ENCODE measurements around the gene EDAR. TPM values are rescaled to one million over a fixed set of nuclear protein-coding genes. Genes with fewer than 3 reads are reported as not detected.

EDAR gene
- total and polyA plus RNA-seq, 8 donors = 0.47 to 8.1 (median 5.9) TPM; not detected in 1

GRCh38 chr2:108923019-108923700, 65.9 kb downstream of the EDAR start:
- Histone ChIP-seq H3K27me3 (no peaks in the 10 kb centered on the region), H3K36me3 (no peaks in the 10 kb centered on the region), H3K9me3 (no peaks in the 10 kb centered on the region), H3K4me1 (no peaks in the 10 kb centered on the region), H3K4me3 (no peak overlapping the region), H3K27ac (no peak overlapping the region)
- ATAC-seq (peak; percentile 82), DNase-seq (peak in 1 of 4 donors; percentile 34)
- intact Hi-C loops (cut with DNase I) = no loop called here
- TF ChIP-seq CTCF (IDR thresholded peaks at IDR 0.05) = no peak

GRCh38 chr2:108922141-108922915, 66.7 kb downstream of the EDAR start:
- no peaks in the 10 kb centered on the region for H3K27me3 ChIP-seq
- no peak overlapping the region for H3K27ac ChIP-seq
- intact Hi-C loops (cut with DNase I) = no loop called here
- no peak for TF ChIP-seq CTCF (IDR thresholded peaks at IDR 0.05)
- no peaks in the 10 kb centered on the region for H3K36me3 ChIP-seq
- DNase-seq (no peak), ATAC-seq (no peak)
- no peaks in the 10 kb centered on the region for H3K9me3 ChIP-seq
- no peaks in the 10 kb centered on the region for H3K4me1 ChIP-seq
- no peak overlapping the region for H3K4me3 ChIP-seq

- Histone ChIP-seq H3K27ac (no peak overlapping the region), H3K4me1 (no peaks in the 10 kb centered on the region), H3K27me3 (no peaks in the 10 kb centered on the region), H3K4me3 (no peak overlapping the region), H3K9me3 (no peaks in the 10 kb centered on the region), H3K36me3 (no peaks in the 10 kb centered on the region)
- ATAC-seq = no peak
- TF ChIP-seq CTCF (IDR thresholded peaks at IDR 0.05) = no peak
- DNase-seq = no peak
- intact Hi-C loops (cut with DNase I) = no loop called here
These were observed 67.7 kb downstream of the EDAR start for GRCh38 chr2:108921096-108922030.

GRCh38 chr2:108920686-108921085, 68.3 kb downstream of the EDAR start:
- intact Hi-C loops (cut with DNase I) = no loop called here
- no peak for ATAC-seq
- DNase-seq = no peak

More at GRCh38 chr2:108920686-108921085, 68.3 kb downstream of the EDAR start:
- TF ChIP-seq CTCF (IDR thresholded peaks at IDR 0.05) = no peak
- H3K9me3 ChIP-seq = no peaks in the 10 kb centered on the region
- H3K36me3 ChIP-seq = no peaks in the 10 kb centered on the region
- no peaks in the 10 kb centered on the region for H3K4me1 ChIP-seq
- no peaks in the 10 kb centered on the region for H3K27me3 ChIP-seq
- no peak overlapping the region for H3K27ac ChIP-seq
- H3K4me3 ChIP-seq = no peak overlapping the region

Measured in left lung (tissue), 10 donors.